Upper lobe of right lung (tissue), 1 donor: ENCODE measurements around the gene GLIS2. TPM values are rescaled to one million over a fixed set of nuclear protein-coding genes. Genes with fewer than 3 reads are reported as not detected.

ENCODE experiments used
- ATAC-seq: fragments of 200-7000 bp; cut with Tn5 transposase; one replicate; pipeline ENCODE4 v1.9.1; 2020; ENCODE audit warnings: mild to moderate bottlenecking, moderate library complexity
- DNase-seq: peaks from one replicate; pipeline ENCODE4 v3.0.0-alpha.2; 2020
- H3K27ac ChIP-seq: fragments of 200-600 bp; one replicate; pipeline ENCODE4 v1.8.0; 2022
- H3K27me3 ChIP-seq: fragments of 200-600 bp; one replicate; pipeline ENCODE4 v1.8.0; 2022; ENCODE audit warnings: mild to moderate bottlenecking
- H3K36me3 ChIP-seq: fragments of 200-600 bp; one replicate; pipeline ENCODE4 v1.8.0; 2022
- H3K4me1 ChIP-seq: fragments of 200-600 bp; one replicate; pipeline ENCODE4 v1.8.0; 2022
- H3K4me3 ChIP-seq: fragments of 200-600 bp; one replicate; pipeline ENCODE4 v1.8.0; 2022; ENCODE audit warnings: mild to moderate bottlenecking
- H3K9me3 ChIP-seq: fragments of 200-600 bp; one replicate; pipeline ENCODE4 v1.8.0; 2022
- intact Hi-C: fragments of 100-400 bp; cut with DNase I; formaldehyde crosslinking; loops from one replicate; pipeline ENCODE4 v1.11.0; 2022
- total RNA-seq: library from RNA; stranded (reverse); fragmentation: NEBNext Ultra II Directional; extraction: Animal tissue kit (Norgen Biotek cat#: 25700); gene quantifications from one replicate; pipeline ENCODE4 v1.2.1, GENCODE V29; 2021
- TF ChIP-seq, protein P1 (sequence below): fragments of 200-600 bp; IDR thresholded peaks from one replicate; pipeline ENCODE4 v1.8.0; 2022; ENCODE audit warnings: antibody characterized with exemption
- donor health status: DM: no; HTN: yes; CAD: no; lungs with severe emphysema.

The GLIS2 gene
- total RNA-seq, 1 donor from 2014 or later: 34.1 TPM

DNA sequence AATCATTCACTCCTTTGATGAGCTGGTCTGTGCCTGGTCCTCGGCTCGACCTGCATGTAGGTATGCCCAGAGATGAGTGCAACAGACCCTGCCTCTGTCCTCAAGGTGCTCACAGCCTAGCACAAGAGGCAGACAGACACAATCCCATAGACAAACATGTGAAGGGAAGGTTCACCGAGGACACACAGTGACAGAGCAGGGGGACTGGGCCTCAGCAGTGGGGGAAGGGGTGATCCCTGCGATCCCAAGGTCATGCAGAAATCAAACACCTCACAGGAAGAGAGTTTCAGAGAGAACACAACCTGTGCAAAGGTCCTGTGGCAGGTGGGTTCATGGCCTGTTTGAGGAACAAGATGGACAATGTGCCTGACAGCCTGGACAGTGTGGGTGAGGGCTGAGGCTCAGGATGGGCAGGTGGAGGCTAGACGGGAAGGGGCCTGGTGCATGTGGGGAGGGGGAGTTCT lies 51.6 kb downstream of the GLIS2 start:
- intact Hi-C loops: no loop called here
- Histone ChIP-seq H3K4me1 (peaks cover 32% of the 10 kb centered on the region), H3K27me3 (no peaks in the 10 kb centered on the region), H3K27ac (no peak overlapping the region), H3K36me3 (peaks cover 30% of the 10 kb centered on the region), H3K4me3 (no peak overlapping the region), H3K9me3 (no peaks in the 10 kb centered on the region)
- no peak for DNase-seq
- TF ChIP-seq, protein P1, sequence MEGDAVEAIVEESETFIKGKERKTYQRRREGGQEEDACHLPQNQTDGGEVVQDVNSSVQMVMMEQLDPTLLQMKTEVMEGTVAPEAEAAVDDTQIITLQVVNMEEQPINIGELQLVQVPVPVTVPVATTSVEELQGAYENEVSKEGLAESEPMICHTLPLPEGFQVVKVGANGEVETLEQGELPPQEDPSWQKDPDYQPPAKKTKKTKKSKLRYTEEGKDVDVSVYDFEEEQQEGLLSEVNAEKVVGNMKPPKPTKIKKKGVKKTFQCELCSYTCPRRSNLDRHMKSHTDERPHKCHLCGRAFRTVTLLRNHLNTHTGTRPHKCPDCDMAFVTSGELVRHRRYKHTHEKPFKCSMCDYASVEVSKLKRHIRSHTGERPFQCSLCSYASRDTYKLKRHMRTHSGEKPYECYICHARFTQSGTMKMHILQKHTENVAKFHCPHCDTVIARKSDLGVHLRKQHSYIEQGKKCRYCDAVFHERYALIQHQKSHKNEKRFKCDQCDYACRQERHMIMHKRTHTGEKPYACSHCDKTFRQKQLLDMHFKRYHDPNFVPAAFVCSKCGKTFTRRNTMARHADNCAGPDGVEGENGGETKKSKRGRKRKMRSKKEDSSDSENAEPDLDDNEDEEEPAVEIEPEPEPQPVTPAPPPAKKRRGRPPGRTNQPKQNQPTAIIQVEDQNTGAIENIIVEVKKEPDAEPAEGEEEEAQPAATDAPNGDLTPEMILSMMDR: no peak
- no peak for ATAC-seq

DNA sequence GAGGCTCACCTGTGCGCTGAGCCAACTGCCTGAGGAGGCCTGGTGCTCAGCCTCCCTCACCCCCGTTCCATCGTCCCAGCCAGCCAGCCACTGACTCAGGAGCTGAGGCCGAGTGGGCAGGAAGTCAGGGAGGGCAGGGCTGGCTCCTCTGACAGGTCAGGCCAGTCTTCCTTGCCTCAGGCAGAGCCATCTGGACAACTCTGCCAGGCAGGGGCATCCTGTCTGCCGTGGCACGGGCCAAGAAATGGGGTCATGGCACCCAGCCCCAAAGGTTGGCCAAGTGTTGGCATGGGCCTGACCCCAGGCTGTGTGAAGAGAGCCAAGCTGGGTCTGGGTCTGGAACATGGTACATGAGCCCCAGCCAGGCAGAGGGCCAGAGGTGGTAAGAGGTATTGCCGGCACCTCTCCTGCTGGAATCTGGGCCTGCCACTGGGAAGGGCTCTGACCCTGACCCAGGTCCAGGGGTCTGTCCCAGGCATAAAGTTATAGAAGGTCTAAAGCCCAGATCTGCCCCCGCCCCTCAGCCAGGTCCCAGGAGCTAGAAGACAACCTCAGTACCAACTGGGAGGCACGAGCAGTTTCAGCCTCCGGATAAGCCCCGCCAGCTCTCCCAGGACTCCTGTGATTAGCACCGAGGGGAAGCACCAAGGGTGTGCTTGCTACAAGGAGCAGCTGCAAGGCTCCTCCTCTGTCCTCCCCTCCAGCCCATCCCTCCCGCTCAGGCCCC lies 53.3 kb downstream of the GLIS2 start:
- TF ChIP-seq, protein P1: no peak
- Histone ChIP-seq H3K4me3 (no peak overlapping the region), H3K27me3 (no peaks in the 10 kb centered on the region), H3K27ac (peak overlapping the region; percentile 82), H3K4me1 (peaks cover 47% of the 10 kb centered on the region), H3K9me3 (no peaks in the 10 kb centered on the region), H3K36me3 (peaks cover 12% of the 10 kb centered on the region)
- intact Hi-C loops: no loop called here
- ATAC-seq: no peak
- DNase-seq: no peak

DNA sequence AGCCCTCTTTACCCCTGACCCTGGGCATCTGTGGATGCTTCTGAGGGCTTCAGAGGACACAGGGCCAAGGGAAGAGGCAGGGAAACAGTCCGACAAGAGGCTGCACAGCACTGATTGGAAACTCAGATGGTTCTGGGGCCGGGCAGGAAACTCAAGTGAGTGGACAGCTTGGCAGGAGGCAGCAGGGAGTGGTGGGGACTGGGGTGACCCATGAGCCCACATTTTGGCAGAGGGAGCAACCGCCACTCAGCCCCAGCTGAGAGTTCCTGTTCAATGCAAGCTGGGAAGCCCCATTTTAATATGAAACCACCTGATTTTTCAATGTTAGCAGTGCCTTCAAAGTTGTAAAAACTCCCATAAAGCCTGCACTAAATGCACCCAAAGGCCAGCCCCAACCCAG lies 54.3 kb downstream of the GLIS2 start:
- Histone ChIP-seq H3K4me3 (no peak overlapping the region), H3K36me3 (peaks cover 2% of the 10 kb centered on the region), H3K27ac (peak overlapping the region; percentile 82), H3K4me1 (peaks cover 57% of the 10 kb centered on the region), H3K27me3 (no peaks in the 10 kb centered on the region), H3K9me3 (no peaks in the 10 kb centered on the region)
- DNase-seq (no peak), ATAC-seq (no peak)
- TF ChIP-seq, protein P1: no peak
- intact Hi-C loops: no loop called here

DNA sequence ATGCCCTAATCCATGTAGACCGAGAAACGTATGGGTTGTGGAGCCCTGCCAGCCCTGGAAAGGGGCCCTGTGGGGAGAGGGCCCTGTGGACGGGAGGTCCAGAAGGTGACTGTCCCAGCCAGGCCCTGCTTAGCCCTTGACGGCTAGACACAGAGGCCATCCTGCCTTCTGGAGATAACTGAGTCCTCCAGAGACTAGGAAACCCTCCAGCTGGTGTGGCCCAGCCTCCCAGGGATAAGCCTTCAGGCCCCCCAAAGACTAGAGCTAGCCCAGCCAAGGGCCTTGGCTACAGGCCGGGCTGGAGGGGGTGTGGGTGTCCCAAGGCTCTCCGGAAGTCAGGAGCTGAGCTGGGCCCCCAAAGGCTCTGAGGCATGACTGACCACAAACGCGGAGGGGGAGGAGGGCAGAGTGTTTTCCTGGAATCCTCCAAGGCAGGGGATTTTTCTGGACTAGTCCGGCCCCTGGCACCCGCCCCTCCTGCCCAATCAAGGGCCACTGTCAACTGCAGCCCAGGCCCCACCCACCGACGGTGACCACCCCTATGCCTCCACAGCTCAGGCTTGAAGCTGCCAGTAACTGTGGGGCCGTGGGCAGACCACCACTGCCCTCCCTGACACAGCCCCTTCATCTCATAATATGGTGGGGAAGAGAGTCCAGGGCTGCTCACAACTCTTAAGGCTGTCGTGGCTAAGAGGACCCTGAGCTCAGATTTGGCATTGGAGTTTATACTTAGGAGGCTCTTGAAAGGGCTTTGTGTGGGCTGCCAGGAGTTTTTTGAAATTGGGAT lies 54.9 kb downstream of the GLIS2 start:
- Histone ChIP-seq H3K9me3 (no peaks in the 10 kb centered on the region), H3K4me3 (no peak overlapping the region), H3K27me3 (no peaks in the 10 kb centered on the region), H3K4me1 (peaks cover 63% of the 10 kb centered on the region), H3K27ac (peak overlapping the region; percentile 82), H3K36me3 (no peaks in the 10 kb centered on the region)
- TF ChIP-seq, protein P1: no peak
- DNase-seq (no peak), ATAC-seq (peak; percentile 1)
- intact Hi-C loops: no loop called here

DNA sequence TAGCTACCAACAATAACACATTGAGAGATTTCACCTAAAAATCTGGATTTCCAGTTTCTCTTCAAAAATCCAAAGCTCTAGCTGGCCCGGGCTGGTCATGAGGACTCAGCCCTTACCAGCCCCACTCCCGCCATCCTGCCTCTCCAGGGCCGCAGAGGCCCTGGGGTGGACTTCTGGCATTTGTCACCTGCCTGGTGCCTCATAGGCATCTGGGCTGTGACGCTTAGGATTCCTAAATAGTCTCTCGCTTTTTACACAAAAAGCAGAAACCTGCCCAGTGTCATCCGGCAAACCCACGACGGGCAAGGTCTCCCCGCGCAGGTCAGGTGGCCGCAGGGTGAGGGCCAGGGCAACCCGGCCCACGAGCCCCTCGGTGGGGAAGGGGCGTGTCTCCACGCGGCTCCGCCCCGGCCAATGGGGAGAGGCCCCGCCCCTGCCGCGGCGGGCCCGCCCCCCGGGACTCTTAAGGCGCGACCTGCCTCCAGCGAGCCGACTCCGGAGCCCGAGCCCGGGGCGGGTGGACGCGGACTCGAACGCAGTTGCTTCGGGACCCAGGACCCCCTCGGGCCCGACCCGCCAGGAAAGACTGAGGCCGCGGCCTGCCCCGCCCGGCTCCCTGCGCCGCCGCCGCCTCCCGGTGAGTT lies 55.6 kb downstream of the GLIS2 start, which contains the start of gene VASN:
Gene VASN, plus strand, starts transcription at position 492 of the 644 bp plus-strand sequence. CDS start 9,030 bp downstream, outside the sequence.
- Histone ChIP-seq H3K9me3 (no peaks in the 10 kb centered on the region), H3K36me3 (no peaks in the 10 kb centered on the region), H3K27ac (peak within 1 kb of the TSS; percentile 82), H3K4me1 (peaks cover 70% of the 10 kb centered on the region), H3K4me3 (peak within 1 kb of the TSS; percentile 75), H3K27me3 (no peaks in the 10 kb centered on the region)
- DNase-seq (peak; percentile 91), ATAC-seq (peak; percentile 78)
- intact Hi-C loops: no loop called here
- TF ChIP-seq, protein P1: no peak
